Astrocyte (in vitro differentiated cells and primary cell): ENCODE data around the gene SLC16A9. TPM values are rescaled to one million over a fixed set of nuclear protein-coding genes. Genes with fewer than 3 reads are reported as not detected.

ENCODE experiments used
- DNase-seq: peaks from one replicate; pipeline ENCODE4 v3.0.0-alpha.2; 2010; ENCODE audit warnings: low read depth
- FAIRE-seq: peaks from 2 replicates; lab custom pipeline; 2011; peaks lifted over from hg19 to GRCh38; lab: Jason Lieb, UNC
- H2AFZ ChIP-seq: 2 replicates; pipeline ENCODE4 v1.6.0; 2012; ENCODE audit warnings: low read depth, low read length, inconsistent platforms
- H3K27ac ChIP-seq: 2 replicates; pipeline ENCODE4 v1.5.1; 2011; ENCODE audit warnings: low read depth, low read length, inconsistent platforms
- H3K27me3 ChIP-seq: 2 replicates; pipeline ENCODE4 v1.6.0; 2011; ENCODE audit warnings: low read length, inconsistent platforms; ENCODE audit not compliant: insufficient read depth
- H3K36me3 ChIP-seq: 2 replicates; pipeline ENCODE4 v1.5.1; 2011; ENCODE audit warnings: low read length, inconsistent platforms; ENCODE audit not compliant: insufficient read depth
- H3K4me1 ChIP-seq: 2 replicates; pipeline ENCODE4 v1.5.1; 2011; ENCODE audit warnings: low read length, inconsistent platforms; ENCODE audit not compliant: insufficient read depth
- H3K4me2 ChIP-seq: 2 replicates; pipeline ENCODE4 v1.6.0; 2012; ENCODE audit warnings: low read length, inconsistent platforms
- H3K4me3 ChIP-seq: 2 replicates; pipeline ENCODE4 v1.5.1; 2011; ENCODE audit warnings: low read depth, mild to moderate bottlenecking, low read length, inconsistent platforms; ENCODE audit not compliant: insufficient read depth
- H3K79me2 ChIP-seq: 2 replicates; pipeline ENCODE4 v1.6.0; 2012; ENCODE audit warnings: mild to moderate bottlenecking, low read length, inconsistent platforms; ENCODE audit not compliant: insufficient read depth
- H3K9ac ChIP-seq: 2 replicates; pipeline ENCODE4 v1.6.0; 2012; ENCODE audit warnings: mild to moderate bottlenecking, low read length, inconsistent platforms
- H3K9me3 ChIP-seq: 2 replicates; pipeline ENCODE4 v1.5.1; 2012; ENCODE audit warnings: low read depth, mild to moderate bottlenecking, low read length, inconsistent platforms; ENCODE audit not compliant: insufficient read depth
- H4K20me1 ChIP-seq: 2 replicates; pipeline ENCODE4 v1.6.0; 2012; ENCODE audit warnings: low read length, inconsistent platforms; ENCODE audit not compliant: insufficient read depth
- H3K27ac Mint-ChIP-seq: one replicate; pipeline ENCODE4 v1.8.0; 2021; ENCODE audit warnings: mild to moderate bottlenecking, mixed read lengths; ENCODE audit not compliant: unreplicated experiment
- H3K27me3 Mint-ChIP-seq: one replicate; pipeline ENCODE4 v1.8.0; 2021; ENCODE audit warnings: low read depth, mixed read lengths; ENCODE audit not compliant: unreplicated experiment
- H3K36me3 Mint-ChIP-seq: one replicate; pipeline ENCODE4 v1.8.0; 2021; ENCODE audit warnings: low read depth, mixed read lengths; ENCODE audit not compliant: unreplicated experiment
- H3K4me1 Mint-ChIP-seq: one replicate; pipeline ENCODE4 v1.8.0; 2021; ENCODE audit warnings: low read depth, mixed read lengths; ENCODE audit not compliant: unreplicated experiment
- H3K4me3 Mint-ChIP-seq: one replicate; pipeline ENCODE4 v1.8.0; 2021; ENCODE audit warnings: mild to moderate bottlenecking, moderate library complexity, mixed read lengths; ENCODE audit not compliant: unreplicated experiment
- H3K9me3 Mint-ChIP-seq: one replicate; pipeline ENCODE4 v1.8.0; 2021; ENCODE audit warnings: mild to moderate bottlenecking, mixed read lengths; ENCODE audit not compliant: unreplicated experiment
- EZH2 ChIP-seq: IDR thresholded peaks from 2 replicates; pipeline ENCODE4 v1.6.1; 2012; ENCODE audit warnings: mild to moderate bottlenecking, low read length, inconsistent platforms; ENCODE audit not compliant: insufficient read depth
- total RNA-seq: library from RNA; stranded (reverse); gene quantifications from 2 replicates; pipeline ENCODE4 v1.2.1, GENCODE V29; 2021
- TF ChIP-seq, protein P1 (sequence below): IDR thresholded peaks from 2 replicates; pipeline ENCODE4 v1.5.1; 2011; ENCODE audit warnings: low read depth, mild to moderate bottlenecking, inconsistent platforms, low read length, moderate library complexity; ENCODE audit not compliant: insufficient read depth

Gene SLC16A9
- total RNA-seq, 1 donor from 2014 or later, result 3.4 TPM

DNA sequence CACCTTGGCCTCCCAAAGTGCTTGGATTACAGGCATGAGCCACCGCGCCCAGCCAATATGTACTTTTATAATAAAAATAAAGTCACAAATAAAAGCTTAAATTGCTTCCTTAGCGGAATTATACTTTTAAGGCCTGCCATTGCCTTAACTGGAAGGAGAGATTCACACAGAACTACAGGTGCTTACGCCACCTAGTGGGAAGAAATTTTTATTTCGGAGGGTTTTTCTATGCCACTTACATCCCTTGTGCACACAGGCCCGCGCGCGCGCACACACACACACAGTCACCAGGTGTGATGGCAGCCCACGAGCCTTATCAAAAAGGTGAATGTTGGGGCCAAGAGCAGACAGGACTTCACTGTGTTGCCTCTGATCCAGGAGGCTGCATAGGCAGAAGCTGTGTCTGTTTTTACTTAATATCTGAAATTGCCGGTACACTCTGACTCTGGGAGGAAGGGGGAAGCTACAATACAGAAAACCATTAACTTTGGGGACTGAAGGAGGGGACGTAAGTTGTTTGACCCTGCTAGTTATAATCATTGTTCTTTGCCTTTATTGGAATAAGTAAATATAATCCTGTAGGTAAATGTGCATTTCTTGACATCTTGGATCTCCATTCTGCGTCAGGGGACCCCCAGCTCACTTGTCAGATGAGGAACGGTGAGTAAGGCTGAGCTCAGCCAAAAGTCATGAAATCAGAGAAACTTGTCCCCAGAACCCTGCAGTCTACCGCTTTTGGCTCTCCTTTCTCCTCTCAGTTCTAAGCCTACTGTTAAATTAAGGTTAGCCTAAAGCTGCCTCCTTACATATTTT lies 87.1 kb downstream of the SLC16A9 start:
- no peaks in the 10 kb centered on the region for H3K4me1 ChIP-seq
- H3K27ac Mint-ChIP-seq, result no peak overlapping the region
- H3K36me3 Mint-ChIP-seq, result no peaks in the 10 kb centered on the region
- no peak overlapping the region for H3K27ac ChIP-seq
- H3K4me2 ChIP-seq, result no peak overlapping the region
- H3K9me3 ChIP-seq, result no peaks in the 10 kb centered on the region
- H3K4me3 Mint-ChIP-seq, result no peak overlapping the region
- H3K36me3 ChIP-seq, result no peaks in the 10 kb centered on the region
- no peaks in the 10 kb centered on the region for H3K27me3 Mint-ChIP-seq
- peaks cover 4% of the 10 kb centered on the region for H3K4me1 Mint-ChIP-seq
- H2AFZ ChIP-seq, result no peak overlapping the region
- no peaks in the 10 kb centered on the region for H3K27me3 ChIP-seq
- no peaks in the 10 kb centered on the region for H3K9me3 Mint-ChIP-seq
- FAIRE-seq (no peak), DNase-seq (peak; percentile 23)
- H3K4me3 ChIP-seq, result no peak overlapping the region
- H3K79me2 ChIP-seq, result no peaks in the 10 kb centered on the region
- TF ChIP-seq, protein P1, sequence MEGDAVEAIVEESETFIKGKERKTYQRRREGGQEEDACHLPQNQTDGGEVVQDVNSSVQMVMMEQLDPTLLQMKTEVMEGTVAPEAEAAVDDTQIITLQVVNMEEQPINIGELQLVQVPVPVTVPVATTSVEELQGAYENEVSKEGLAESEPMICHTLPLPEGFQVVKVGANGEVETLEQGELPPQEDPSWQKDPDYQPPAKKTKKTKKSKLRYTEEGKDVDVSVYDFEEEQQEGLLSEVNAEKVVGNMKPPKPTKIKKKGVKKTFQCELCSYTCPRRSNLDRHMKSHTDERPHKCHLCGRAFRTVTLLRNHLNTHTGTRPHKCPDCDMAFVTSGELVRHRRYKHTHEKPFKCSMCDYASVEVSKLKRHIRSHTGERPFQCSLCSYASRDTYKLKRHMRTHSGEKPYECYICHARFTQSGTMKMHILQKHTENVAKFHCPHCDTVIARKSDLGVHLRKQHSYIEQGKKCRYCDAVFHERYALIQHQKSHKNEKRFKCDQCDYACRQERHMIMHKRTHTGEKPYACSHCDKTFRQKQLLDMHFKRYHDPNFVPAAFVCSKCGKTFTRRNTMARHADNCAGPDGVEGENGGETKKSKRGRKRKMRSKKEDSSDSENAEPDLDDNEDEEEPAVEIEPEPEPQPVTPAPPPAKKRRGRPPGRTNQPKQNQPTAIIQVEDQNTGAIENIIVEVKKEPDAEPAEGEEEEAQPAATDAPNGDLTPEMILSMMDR, result peak; percentile 44
- no peak for TF ChIP-seq EZH2
- H4K20me1 ChIP-seq, result no peaks in the 10 kb centered on the region
- no peak overlapping the region for H3K9ac ChIP-seq

- H3K4me3 ChIP-seq, result no peak overlapping the region
- no peaks in the 10 kb centered on the region for H4K20me1 ChIP-seq
- Mint-ChIP-seq H3K36me3 (no peaks in the 10 kb centered on the region), H3K9me3 (no peaks in the 10 kb centered on the region), H3K4me1 (peaks cover 4% of the 10 kb centered on the region), H3K27me3 (no peaks in the 10 kb centered on the region), H3K27ac (no peak overlapping the region), H3K4me3 (no peak overlapping the region)
- no peaks in the 10 kb centered on the region for H3K27me3 ChIP-seq
- H3K27ac ChIP-seq, result no peak overlapping the region
- no peak for DNase-seq
- no peak overlapping the region for H3K4me2 ChIP-seq
- no peak overlapping the region for H2AFZ ChIP-seq
- no peaks in the 10 kb centered on the region for H3K36me3 ChIP-seq
- no peaks in the 10 kb centered on the region for H3K4me1 ChIP-seq
- no peaks in the 10 kb centered on the region for H3K9me3 ChIP-seq
- no peak for TF ChIP-seq EZH2
- TF ChIP-seq, protein P1, result no peak
- H3K79me2 ChIP-seq, result no peaks in the 10 kb centered on the region
- FAIRE-seq, result no peak
- H3K9ac ChIP-seq, result no peak overlapping the region
Measured at GRCh38 chr10:59621771-59622170, 87.9 kb downstream of the SLC16A9 start.

DNA sequence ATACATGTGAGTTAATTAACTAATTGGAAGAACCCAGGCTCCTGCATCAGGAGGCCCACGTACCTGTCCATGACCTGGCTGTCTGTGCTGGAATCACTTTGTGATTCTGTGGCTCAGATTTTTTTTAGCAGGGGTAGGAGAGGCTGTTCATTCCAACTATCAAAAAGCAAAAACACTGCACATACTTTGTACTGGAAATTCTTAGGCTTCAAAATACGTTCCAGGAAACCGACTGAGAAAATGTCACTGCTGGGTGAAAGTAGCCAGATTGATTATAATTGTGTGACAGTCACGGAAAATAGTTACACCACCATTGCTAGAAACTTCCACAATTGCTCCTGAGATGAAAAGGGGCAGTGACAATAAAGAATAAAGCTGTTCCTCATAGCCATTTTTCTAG lies 91.0 kb downstream of the SLC16A9 start:
- Histone ChIP-seq H3K27ac (no peak overlapping the region), H3K27me3 (no peaks in the 10 kb centered on the region), H3K4me1 (no peaks in the 10 kb centered on the region), H3K79me2 (no peaks in the 10 kb centered on the region), H2AFZ (no peak overlapping the region), H3K4me3 (no peak overlapping the region), H3K36me3 (no peaks in the 10 kb centered on the region), H3K4me2 (no peak overlapping the region), H3K9ac (no peak overlapping the region), H4K20me1 (no peaks in the 10 kb centered on the region), H3K9me3 (no peaks in the 10 kb centered on the region)
- TF ChIP-seq EZH2, result no peak
- TF ChIP-seq, protein P1, result no peak
- no peak overlapping the region for H3K4me3 Mint-ChIP-seq
- no peaks in the 10 kb centered on the region for H3K36me3 Mint-ChIP-seq
- DNase-seq (no peak), FAIRE-seq (no peak)
- no peaks in the 10 kb centered on the region for H3K9me3 Mint-ChIP-seq
- H3K27ac Mint-ChIP-seq, result no peak overlapping the region
- H3K4me1 Mint-ChIP-seq, result peaks cover 4% of the 10 kb centered on the region
- H3K27me3 Mint-ChIP-seq, result no peaks in the 10 kb centered on the region
